GM19468 (cell line): ENCODE measurements around the gene EIF2A.
"Not testable (repeated sequence)": the region's sequence is repeated elsewhere in the genome, so short reads cannot be mapped to it uniquely, and the experiment has no call there.

Experiments
- ATAC-seq: cut with Tn5 transposase; IDR thresholded peaks from one replicate; pipeline ENCODE4 v1.9.1; 2021; ENCODE audit warnings: mild to moderate bottlenecking, moderate library complexity, moderate number of reproducible peaks; ENCODE audit not compliant: unreplicated experiment; ENCODE audit errors: extremely low read depth

The EIF2A gene

DNA sequence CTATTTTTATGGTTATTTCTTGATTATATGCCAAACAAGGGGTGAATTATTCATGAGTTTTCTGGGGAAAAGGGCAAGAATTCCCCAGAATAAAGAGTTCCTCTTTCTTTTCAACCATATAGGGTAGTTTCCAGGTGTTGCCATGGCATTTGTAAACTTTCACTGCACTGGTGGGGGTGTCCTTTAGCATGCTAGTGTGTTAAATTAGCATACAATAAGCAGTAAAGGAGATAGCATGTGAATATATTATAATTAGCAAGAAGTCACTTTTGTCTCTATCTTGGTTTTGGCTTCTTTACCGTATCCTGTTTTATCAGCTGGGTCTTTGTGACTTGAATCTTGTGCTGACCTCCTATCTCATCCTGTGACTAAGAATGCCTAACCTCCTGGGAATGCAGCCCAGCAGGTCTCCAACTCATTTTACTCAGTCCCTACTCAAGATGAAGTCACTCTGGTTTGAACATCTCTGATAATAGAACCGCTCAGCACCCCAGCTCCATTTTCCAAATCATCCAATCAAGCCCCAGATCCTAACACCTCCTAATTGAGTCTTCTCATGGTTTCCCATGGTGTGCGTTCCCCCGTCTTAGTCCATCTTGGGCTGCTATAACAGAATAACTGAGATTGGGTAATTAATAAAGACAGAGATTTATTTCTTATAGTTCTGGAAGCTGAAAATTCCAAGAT, 53.2 kb downstream of the EIF2A start:
- no peak for ATAC-seq

DNA sequence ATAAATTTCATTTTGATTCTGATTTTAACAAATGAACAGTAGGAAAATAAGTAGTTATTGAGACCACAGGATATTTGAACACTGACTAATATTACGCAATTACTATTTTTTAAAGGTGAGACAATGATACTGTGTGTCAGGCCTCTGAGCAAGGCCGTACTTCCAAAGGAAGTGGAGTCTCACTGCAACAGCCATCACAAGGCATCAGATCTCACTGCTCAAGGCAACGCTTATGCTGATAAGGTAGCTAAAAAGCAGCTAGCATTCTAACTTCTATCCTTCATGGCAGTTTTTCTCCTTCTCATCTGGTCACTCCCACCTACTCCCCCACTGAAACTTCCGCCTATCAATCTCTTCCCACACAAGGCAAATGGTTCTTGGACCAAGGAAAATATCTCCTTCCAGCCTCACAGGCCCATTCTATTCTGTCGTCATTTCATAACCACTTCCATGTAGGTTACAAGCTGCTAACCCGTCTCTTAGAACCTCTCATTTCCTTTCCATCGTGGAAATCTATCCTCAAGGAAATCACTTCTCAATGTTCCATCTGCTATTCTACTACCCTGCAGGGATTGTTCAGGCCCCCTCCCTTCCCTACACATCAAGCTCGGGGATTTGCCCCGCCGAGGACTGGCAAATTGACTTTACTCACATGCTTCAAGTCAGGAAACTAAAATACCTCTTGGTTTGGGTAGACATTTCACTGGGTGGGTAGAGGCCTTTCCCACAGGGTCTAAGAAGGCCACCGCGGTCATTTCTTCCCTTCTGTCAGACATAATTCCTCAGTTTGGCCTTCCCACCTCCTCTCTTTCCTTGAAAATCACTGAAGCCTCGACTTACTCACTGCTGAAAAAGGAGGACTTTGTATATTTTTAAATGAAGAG, 54.3 kb downstream of the EIF2A start:
- ATAC-seq: not testable (repeated sequence)

DNA sequence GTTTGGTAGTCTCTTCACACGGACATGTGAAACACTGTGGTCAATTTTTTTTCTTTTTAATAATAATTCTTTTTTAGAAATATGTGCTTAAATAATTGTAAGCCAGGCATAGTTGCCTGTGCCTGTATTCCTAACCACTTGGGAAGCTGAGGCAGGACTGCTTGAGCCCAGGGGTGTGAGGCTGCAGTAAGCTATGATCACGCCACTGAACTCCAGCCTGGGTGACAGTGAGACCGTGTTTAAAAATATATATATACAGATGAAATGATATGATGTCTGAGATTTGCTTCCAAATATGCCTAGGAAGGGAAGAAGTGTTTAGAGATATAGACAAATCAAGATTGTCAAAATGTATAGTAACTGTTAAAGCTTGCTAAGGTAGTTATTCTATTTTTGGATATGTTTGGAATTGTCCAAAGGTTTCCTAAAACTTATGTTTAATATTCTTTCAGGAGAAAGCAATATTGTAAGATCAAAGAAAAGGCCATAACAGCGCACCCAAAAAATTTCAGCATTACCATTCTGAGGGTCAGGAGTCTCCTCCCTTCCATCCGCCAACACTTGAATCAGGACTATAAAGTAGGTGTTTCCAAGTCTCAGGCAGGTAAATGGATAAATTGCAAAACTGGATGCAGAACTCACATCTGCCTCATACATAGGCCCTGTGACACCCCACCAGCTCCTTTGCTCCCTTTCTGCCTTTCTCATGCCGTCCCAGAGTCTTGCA, 56.0 kb downstream of the EIF2A start:
- peak; percentile 0 for ATAC-seq

DNA sequence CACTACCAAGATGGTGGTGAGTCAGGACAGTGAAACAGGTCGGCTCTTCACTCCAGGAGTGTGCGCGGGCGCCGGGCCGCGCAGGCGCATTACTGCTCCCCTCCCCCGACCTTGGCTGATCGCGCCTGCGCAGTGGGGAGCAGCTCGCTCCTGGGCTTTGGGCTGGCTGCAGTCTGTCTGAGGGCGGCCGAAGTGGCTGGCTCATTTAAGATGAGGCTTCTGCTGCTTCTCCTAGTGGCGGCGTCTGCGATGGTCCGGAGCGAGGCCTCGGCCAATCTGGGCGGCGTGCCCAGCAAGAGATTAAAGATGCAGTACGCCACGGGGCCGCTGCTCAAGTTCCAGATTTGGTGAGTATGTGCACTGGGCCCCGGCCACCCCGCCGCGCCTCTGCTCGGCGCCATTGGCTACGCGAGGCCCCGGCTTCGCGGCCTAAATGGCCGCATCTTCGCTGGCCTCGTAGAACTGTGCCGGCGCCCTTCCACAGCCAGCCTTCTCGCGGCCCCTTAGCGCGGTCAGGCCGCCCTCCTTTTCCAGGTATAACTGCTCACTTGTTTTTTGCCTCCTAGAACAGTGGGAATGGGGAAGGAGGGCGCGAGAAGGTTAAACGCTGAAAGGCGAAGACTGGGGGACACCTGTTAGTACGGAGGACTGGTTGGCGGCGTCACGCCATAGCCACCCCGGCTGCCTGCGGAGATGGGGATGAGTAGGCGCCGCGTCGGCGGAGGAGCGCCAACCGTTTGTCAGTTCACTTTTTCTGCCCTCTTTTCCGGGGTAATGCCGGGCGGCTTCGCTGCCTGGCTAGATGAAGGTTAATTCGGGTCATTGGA, 56.8 kb downstream of the EIF2A start, which contains the start of gene SELENOT:
SELENOT (plus strand) TSS at position 169 of the 827 bp plus-strand sequence; CDS start at position 211, 42 bp downstream.
- peak; percentile 49 for ATAC-seq

DNA sequence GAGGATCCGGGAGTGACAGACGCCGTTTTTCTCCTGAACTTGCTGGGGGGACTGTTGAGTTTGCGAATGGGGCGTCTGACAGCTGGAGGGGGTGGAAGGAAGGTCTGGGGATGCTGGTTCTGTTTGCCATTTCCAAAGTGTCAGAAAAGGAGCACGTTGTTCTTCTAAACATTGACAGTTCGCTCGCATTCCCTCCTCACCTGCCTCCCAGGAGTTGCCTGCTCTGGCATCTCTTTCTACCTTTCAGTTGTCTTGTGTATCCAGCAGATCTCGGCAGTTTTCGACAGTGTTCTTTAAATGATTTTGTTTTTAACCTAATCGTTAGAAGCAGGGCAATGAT, 57.4 kb downstream of the EIF2A start:
- no peak for ATAC-seq

DNA sequence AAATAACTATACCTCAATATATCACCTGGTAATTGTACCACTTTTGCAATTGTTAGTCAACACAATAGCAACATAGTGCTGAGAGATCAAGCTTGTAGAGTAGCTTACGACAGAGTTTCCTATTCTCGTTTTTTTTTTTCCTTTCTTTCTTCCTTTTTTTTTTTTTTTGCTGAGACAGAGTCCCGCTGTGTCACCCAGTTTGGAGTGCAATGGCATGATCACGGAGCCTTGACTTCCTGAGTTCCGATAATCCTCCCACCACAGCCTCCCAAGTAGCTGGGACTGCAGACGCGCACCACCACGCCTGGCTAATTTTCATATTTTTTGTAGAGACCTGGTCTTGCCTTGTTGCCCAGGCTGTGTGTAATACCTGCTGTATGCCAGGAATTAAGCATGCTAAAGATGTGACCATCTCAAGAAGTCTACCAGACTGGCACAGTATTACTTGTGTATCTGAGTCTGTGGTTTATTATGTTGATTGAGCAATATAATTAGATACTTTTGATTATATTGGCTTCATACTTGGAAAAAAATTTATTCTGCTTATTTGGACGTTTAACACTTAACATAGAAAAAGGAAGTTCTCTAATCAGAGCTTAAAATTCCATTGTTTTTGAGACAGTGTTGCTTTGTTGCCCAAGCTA, 59.5 kb downstream of the EIF2A start:
- ATAC-seq: no peak

DNA sequence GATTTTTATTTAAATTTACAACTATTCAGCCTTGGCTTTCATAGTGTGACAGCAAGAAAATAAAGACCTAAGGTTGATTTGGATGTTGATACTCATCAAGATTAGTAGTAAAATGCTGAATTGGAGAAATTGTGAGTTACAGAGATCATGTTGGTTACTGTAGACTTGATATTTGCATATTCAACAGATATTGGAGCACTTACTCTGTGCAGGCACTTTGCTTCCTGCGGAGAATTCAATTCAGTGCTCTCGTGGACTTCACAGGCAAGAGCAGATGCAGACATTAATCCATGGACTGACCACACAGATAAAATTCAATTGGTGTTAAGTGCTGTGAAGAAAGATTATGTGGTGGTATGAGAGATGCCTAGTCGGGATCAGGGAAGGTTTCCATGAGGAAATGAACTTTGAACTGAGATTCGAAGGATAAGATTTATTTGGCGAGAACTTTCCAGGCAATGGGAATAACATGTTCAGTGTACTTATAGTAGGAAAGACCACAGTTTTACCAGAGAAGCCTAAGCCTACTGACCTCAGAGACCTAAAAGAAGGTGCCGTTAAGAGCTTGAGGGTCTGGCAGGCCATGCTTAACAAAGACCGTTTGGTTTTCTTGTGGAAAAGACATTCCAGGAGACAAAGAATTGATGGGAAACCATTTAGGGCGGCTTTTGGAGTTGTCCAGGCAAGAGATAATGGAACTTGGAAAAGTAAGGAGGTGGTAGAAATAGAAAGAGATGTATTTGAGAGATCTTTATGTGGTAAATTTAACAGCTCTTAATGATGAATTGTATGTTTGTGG, 60.9 kb downstream of the EIF2A start:
- ATAC-seq: no peak

DNA sequence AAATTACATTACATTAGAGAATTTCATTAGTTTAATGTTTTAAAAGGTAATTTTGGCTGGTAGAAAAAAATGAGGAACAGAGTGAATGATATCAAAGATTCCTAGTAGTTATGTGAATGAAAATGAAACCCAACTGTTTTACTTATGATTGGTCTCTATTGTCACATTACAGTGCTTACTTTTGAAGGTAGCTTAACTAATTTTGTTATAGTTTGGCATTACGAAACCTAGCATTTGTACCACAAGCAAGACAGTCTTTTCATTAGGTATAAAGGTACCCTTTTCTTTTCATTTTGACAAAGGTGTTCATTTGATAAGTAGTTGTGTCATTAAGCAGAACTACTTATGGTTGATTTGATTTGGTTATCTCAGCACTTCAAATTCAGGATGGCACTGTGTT, 63.4 kb downstream of the EIF2A start:
- ATAC-seq: no peak

DNA sequence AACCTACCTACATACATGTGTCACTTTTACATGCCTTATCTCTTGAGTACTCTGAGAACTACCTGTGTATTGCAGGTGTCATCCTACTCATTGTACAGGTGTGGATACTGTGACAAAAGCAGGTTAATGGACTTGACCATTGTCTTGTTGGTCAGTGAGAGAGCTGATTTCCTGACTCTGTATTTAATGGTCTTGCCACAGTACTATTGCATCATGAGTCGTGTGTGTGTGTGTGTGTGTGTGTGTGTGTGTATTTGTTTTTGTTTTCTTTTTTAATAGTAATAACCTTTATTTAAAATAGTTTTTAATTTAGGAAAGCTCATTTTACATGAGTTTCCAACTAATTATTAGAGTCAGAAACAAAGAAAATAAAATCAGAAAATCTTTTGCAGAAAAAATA, 64.2 kb downstream of the EIF2A start:
- no peak for ATAC-seq

DNA sequence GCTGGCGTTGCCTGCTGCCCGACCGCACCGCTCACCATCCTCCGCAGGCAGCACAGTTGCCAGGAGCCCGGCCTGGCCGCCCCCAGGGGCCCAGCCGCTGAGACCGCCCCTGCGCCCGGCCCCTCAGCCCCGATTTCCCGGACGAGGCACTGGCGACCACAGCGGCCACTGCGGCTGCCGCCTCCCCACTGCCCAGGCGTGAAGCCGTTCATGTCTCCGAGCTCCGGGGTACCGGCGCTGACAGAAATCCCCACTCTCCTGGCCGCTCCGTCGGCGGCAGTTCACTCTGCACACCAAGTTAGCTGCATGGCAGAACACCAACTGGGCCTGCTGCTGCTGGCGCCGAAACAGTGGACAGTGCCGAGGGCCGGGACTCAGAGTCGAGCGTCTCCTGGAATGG, 65.1 kb downstream of the EIF2A start:
- ATAC-seq: no peak

DNA sequence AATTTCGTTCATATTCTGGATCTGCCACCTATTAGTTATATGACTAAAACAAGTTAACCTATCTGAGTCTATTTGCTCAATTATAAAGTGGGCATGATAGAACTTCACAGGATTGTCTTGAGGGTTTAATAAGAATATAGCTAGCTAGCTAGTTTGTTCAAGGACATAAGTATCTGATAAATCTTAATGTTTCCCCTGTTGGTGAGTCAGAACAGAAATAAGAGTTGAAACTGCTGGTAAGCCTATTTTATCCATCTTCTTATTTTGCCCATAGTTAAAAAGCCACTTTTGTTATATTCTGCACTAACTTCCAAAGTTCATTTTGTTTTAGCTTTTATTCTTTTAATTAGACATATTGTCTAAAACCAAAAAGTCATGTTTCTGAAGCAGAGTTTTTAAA, 65.9 kb downstream of the EIF2A start:
- ATAC-seq: no peak

DNA sequence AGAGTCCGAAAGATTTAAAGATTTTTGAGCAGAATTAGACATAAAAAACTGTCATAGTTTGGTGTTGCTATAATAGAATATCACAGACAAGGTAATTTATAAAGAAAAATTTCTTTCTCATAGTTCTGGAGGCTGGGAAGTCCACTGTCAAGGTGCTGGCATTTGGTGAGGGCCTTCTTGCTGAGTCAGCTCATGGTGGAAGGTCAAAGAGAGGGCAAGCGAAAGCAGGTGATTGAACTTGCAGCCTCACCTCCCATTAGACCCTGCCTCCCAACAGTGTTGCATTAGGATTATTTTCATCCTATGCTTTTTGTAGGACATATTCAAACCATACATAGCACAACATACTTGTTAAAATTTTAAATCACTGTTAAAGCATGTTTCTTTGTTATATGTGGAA, 66.4 kb downstream of the EIF2A start:
- ATAC-seq: no peak

DNA sequence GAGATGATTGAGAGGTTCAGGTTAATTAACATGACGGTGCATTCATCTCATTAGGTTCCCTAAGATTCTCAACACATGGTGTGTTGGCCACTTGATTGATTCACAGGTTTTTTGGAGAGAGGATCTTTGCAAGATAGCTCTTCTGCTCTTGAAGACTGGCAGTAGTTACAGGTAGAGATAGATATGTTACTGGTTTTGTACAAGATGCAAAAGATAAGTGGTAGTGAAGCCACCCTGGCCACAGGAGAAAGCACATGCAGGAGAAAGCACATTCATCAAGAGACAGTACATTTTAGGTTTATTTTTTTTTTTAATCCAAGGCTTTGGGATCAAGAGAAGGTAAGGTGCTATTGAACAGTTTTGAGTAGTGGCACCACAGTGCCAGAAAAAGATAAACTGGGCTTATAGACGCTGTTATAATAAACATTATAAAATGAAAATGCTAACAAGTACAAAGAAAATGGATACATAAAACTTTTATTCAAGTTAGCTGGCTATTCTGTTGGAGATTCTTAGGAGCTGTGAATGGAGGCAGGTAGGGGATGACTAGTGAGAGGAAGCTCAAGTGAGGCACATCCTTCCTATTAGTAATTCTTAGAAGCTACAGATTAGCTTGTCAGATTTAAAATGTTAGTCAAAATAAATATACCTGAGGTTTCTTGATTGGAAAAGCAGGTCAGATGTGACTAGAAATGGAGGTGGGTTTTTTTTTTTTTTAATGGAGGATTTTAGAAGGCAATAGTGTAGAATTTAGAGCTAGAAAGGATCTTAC, 67.3 kb downstream of the EIF2A start:
- ATAC-seq: no peak

DNA sequence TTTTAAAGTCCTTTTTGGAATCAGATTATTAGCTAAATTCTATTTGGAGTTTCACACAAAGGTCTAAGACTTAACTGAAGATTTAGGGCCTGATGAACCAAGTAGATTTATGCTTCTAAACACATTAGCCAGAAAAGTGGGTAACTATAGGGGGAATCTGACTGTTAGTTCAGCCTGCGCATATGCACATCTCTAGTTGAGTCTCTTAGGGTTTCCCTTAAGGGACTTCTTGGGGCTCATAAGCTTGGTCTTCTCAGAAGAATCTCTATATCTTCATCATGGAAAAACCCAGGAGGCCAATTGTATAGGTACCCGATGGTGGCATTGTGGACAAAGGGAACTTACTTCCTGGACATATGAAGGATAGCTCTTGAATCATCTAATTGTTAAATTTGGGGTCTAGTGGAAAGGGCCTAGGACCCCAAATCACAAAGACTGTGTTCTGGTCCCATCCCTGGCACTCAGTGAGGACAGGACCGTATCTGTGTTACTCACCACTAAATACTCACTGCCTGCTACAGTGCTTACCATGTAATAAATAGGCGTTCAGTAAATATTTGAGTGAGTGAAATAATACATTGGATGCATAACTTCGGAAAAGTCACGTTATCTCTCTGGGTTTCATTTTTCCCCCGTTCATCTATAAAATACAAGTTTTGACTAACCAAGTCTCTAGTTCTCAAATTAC, 73.6 kb downstream of the EIF2A start:
- no peak for ATAC-seq

DNA sequence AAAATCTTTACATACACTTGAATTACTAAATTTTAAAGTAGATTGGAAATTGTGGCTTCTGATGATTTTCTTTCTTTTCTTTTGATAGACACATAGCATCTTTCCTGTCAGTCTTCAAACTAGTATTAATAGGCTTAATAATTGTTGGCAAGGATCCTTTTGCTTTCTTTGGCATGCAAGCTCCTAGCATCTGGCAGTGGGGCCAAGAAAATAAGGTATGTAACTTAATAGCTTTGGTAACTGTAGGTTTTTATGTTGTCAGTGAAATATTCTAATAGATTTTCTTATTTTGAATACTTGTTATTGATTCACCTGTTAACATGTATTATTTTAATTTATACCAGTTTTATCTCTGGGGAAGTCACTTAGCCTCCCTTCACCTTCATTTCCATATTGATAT, 76.4 kb downstream of the EIF2A start:
- ATAC-seq: not testable (repeated sequence)

DNA sequence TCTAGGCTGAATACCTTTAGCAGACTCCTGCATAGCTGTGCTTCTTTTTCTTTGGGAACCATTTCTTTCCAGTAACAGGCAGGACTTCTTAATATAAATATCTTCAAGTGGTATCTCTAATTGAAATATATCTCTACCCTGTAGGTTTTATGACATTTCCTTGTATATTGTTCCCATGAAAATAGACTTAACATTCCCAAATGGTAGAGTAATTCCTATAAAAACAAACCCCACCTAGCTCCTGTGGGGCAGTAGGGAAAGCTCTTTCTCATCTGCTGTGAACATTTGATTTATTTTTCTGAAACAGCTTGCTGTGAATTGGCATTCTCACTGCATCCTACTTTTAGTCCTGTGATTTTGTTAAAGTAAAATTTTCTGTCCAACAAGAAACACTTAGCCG, 77.4 kb downstream of the EIF2A start:
- ATAC-seq: no peak

DNA sequence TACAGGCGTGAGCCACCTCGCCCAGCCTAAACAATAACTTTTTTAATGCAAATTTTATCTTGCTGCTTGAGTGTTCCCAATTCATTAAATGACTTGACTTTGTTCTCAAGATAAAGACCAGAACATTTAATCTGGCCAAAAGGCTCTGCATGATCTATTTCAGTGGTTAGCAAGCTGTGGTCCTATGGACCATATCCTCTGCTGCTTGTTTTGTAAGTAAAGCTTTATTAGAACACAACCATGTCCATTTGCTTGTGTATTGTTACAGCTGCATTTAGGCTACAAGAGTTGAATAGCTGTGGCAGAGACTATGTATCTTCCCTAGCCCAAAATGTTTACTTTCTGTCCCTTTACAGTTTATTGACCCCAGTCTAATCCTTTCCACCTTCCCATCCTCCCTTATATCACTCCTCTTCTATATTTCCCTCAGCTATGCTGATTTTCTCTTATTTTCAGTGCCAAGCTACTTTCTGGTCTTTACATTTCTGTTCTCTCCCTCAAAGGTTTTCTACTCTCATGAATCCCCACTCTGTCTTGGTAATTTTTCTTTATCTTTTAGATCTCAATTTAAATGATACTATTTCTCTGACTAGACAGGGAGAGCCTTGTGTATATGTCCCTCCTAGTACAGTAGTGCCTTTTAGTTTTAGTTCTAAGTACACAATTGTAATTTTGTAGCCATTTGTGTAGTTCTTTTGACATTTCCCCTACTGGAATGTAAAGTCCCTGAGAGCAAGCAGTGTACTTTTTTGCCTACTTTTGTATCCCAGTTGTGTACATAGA, 79.8 kb downstream of the EIF2A start:
- no peak for ATAC-seq
